ENCODE data around the gene LUC7L3.

Gene LUC7L3

DNA sequence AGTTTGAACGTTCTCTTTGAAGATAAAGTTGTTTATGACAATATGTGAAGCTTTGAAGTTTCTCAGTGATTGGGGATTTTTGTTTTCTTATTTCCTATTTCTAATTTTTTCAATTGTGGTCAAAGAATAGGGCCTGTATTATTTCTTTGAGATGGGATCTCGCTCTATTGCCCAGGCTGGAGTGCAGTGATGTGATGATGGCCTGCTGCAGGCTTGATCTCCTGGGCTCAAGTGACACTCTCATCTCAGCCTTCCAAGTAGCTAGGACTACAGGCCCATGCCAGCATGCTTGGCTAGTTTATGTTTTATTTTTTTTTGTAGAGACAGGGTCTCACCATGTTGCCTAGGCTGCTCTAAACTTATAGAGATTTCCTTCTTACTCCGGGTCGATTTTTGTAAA is 59.6 kb downstream of the LUC7L3 start:
- DNase-seq, result no peak
- H3K9me2 ChIP-seq (replicated peaks; ENCODE audit: insufficient read depth, low read length), result no peaks in the 10 kb centered on the region
- no peak overlapping the region for H3K9ac ChIP-seq (ENCODE audit: low read length)
- no peaks in the 10 kb centered on the region for H3K4me1 ChIP-seq (ENCODE audit: low read length)
- H3K9me3 ChIP-seq (replicated peaks; ENCODE audit: insufficient read depth, low read length), result no peaks in the 10 kb centered on the region
- H3K27ac ChIP-seq (ENCODE audit: low read length), result no peak overlapping the region
- no peaks in the 10 kb centered on the region for H3K79me2 ChIP-seq (ENCODE audit: low read length)
- no peak overlapping the region for H2AFZ ChIP-seq (ENCODE audit: low read length)
- no peaks in the 10 kb centered on the region for H3K27me3 ChIP-seq (replicated peaks; ENCODE audit: insufficient read depth, low read length)
- H3F3A ChIP-seq (ENCODE audit: insufficient read depth, low read length), result no peaks in the 10 kb centered on the region
- no peaks in the 10 kb centered on the region for H3K36me3 ChIP-seq (replicated peaks; ENCODE audit: insufficient read depth, low read length)
- no peak overlapping the region for H3K4me3 ChIP-seq (ENCODE audit: low read length)
- no peak overlapping the region for H3K4me2 ChIP-seq (ENCODE audit: low read depth, low read length)
- TF ChIP-seq EZH2phosphoT487 (IDR thresholded peaks at IDR 0.05; ENCODE audit: low read length) (no peak), EZH2 (optimal IDR thresholded peaks at IDR 0.05; ENCODE audit: low read depth, low read length) (no peak)
- TF ChIP-seq, protein P1, sequence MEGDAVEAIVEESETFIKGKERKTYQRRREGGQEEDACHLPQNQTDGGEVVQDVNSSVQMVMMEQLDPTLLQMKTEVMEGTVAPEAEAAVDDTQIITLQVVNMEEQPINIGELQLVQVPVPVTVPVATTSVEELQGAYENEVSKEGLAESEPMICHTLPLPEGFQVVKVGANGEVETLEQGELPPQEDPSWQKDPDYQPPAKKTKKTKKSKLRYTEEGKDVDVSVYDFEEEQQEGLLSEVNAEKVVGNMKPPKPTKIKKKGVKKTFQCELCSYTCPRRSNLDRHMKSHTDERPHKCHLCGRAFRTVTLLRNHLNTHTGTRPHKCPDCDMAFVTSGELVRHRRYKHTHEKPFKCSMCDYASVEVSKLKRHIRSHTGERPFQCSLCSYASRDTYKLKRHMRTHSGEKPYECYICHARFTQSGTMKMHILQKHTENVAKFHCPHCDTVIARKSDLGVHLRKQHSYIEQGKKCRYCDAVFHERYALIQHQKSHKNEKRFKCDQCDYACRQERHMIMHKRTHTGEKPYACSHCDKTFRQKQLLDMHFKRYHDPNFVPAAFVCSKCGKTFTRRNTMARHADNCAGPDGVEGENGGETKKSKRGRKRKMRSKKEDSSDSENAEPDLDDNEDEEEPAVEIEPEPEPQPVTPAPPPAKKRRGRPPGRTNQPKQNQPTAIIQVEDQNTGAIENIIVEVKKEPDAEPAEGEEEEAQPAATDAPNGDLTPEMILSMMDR (IDR thresholded peaks at IDR 0.05; ENCODE audit: low read length), result no peak
- H4K20me1 ChIP-seq (ENCODE audit: insufficient read depth, low read length), result no peaks in the 10 kb centered on the region

DNA sequence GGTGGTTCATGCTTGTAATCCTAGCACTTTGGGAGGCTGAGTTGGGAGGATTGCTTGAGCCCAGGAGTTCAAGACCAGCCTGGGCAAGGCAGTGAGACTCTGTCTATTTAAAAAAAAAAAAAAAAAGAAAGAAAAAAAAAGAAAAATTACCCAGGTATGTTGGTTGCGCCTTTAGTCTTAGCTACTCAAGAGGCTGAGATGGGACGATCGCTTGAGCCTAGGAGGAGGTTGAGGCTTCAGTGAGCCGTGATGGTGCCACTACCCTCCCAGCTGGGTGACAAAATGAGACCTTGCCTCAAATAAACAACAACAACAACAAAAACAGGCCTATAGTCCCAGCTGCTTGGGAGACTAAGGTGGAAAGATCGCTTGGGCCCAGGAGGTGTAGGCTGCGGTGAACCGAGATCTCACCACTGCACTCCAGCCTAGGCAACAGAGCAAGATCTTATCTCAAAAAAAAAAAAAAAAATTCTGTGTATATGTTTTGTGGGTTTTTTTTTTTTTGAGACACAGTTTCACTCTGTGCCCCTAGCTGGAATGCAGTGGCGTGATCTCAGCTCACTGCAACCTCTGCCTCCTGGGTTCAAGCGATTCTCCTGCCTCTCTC is 60.4 kb downstream of the LUC7L3 start:
- TF ChIP-seq, protein P1 (IDR thresholded peaks at IDR 0.05; ENCODE audit: low read length), result no peak
- TF ChIP-seq EZH2 (optimal IDR thresholded peaks at IDR 0.05; ENCODE audit: low read depth, low read length) (no peak), EZH2phosphoT487 (IDR thresholded peaks at IDR 0.05; ENCODE audit: low read length) (no peak)

DNA sequence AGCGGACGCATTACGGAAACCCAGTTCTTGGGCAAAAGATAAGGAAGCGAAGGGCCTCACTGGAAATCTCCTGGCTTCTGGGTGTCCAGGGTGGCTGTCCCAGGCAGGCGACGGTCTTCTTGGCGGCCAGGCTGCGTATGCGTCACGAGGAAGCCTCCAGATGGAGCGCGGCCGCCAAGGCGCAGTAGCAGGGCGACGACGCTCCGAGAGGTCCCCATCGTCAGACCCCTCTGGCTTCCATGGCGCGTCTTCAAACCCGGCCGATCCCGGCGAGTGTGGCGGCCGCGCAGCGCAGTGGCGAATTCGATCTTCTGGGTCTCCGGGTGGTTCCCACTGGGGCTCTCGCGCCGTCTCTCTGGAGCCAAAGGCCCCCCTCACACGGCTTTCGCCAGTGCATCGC is 61.8 kb downstream of the LUC7L3 start:
- H3K27me3 ChIP-seq (replicated peaks; ENCODE audit: insufficient read depth, low read length), result no peaks in the 10 kb centered on the region
- H4K20me1 ChIP-seq (ENCODE audit: insufficient read depth, low read length), result no peaks in the 10 kb centered on the region
- H3K9me3 ChIP-seq (replicated peaks; ENCODE audit: insufficient read depth, low read length), result no peaks in the 10 kb centered on the region
- no peaks in the 10 kb centered on the region for H3F3A ChIP-seq (ENCODE audit: insufficient read depth, low read length)
- no peaks in the 10 kb centered on the region for H3K36me3 ChIP-seq (replicated peaks; ENCODE audit: insufficient read depth, low read length)
- no peak overlapping the region for H3K4me2 ChIP-seq (ENCODE audit: low read depth, low read length)
- no peaks in the 10 kb centered on the region for H3K9me2 ChIP-seq (replicated peaks; ENCODE audit: insufficient read depth, low read length)
- no peak overlapping the region for H3K9ac ChIP-seq (ENCODE audit: low read length)
- H3K4me1 ChIP-seq (ENCODE audit: low read length), result no peaks in the 10 kb centered on the region
- H2AFZ ChIP-seq (ENCODE audit: low read length), result no peak overlapping the region
- H3K27ac ChIP-seq (ENCODE audit: low read length), result no peak overlapping the region
- TF ChIP-seq EZH2 (optimal IDR thresholded peaks at IDR 0.05; ENCODE audit: low read depth, low read length), result no peak
- TF ChIP-seq, protein P1 (IDR thresholded peaks at IDR 0.05; ENCODE audit: low read length), result no peak
- TF ChIP-seq EZH2phosphoT487 (IDR thresholded peaks at IDR 0.05; ENCODE audit: low read length), result no peak
- H3K4me3 ChIP-seq (ENCODE audit: low read length), result no peak overlapping the region
- DNase-seq, result no peak
- H3K79me2 ChIP-seq (ENCODE audit: low read length), result no peaks in the 10 kb centered on the region

More for the DNA sequence above, 60.4 kb downstream of the LUC7L3 start:
- DNase-seq, result no peak
- H4K20me1 ChIP-seq (ENCODE audit: insufficient read depth, low read length), result no peaks in the 10 kb centered on the region
- no peaks in the 10 kb centered on the region for H3K79me2 ChIP-seq (ENCODE audit: low read length)
- H3K9me3 ChIP-seq (replicated peaks; ENCODE audit: insufficient read depth, low read length), result no peaks in the 10 kb centered on the region
- H3K4me2 ChIP-seq (ENCODE audit: low read depth, low read length), result no peak overlapping the region
- no peak overlapping the region for H2AFZ ChIP-seq (ENCODE audit: low read length)
- H3K4me3 ChIP-seq (ENCODE audit: low read length), result no peak overlapping the region
- no peaks in the 10 kb centered on the region for H3K9me2 ChIP-seq (replicated peaks; ENCODE audit: insufficient read depth, low read length)
- no peaks in the 10 kb centered on the region for H3K27me3 ChIP-seq (replicated peaks; ENCODE audit: insufficient read depth, low read length)
- H3K27ac ChIP-seq (ENCODE audit: low read length), result no peak overlapping the region
- no peaks in the 10 kb centered on the region for H3K36me3 ChIP-seq (replicated peaks; ENCODE audit: insufficient read depth, low read length)
- H3F3A ChIP-seq (ENCODE audit: insufficient read depth, low read length), result no peaks in the 10 kb centered on the region
- no peak overlapping the region for H3K9ac ChIP-seq (ENCODE audit: low read length)
- H3K4me1 ChIP-seq (ENCODE audit: low read length), result no peaks in the 10 kb centered on the region

All from MM.1S (cell line).